Measurements from ENCODE around the gene ADGRD2.
A peak's percentile ranks its signal among the peaks of the same experiment; 100 is the strongest.

ADGRD2 gene

DNA sequence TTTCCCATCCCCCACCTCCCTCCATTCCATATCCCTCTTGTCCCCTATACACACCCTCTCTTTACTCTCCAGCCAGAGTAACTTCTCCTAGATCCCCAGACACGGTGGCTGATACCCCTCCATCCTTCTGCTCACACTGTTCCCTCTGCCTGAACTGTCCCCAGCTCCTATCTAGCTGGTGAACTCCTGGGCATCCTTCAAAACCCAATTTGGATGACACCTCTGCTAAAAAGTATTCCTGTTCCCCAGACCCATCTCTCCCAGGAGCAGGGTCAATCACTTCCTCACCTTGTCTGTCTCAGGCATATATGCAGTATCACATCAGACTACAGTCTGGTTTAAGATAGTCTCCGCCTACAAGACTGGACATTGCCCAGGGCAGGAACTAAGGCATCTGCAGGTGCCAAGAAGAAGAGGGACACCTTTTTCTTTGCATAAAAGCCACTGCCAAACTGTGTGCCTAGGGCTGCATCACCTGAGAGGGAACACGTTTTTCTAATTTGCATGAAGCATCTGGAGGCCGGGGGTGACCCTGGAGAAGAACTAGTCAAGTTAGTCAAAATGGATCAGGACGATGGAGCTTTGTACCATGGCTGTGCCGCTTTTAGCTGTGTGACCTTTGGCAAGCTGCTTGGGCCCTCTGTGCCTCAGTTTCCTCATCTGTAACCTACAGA, 29.8 kb downstream of the ADGRD2 start:
- no peak for DNase-seq (ENCODE audit: low read depth)

DNA sequence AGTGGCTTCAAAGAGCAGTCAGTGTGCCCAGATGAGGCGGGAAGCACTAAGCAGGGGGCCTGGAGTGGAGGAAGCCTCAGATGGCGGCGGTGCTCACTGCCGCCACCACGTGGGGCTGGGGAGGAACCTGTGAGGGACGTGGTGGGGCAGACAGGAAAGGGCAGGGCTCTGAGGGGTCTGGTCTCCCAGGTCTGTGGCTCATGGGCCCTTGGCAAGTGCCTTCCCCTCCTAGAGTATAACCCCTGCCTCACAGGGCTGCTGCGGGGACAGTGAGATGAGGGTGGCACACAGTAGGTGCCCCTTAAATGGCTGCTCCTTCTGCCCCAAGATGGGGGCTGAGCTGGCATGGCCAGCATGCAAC, 30.4 kb downstream of the ADGRD2 start:
- no peak for DNase-seq (ENCODE audit: low read depth)

DNA sequence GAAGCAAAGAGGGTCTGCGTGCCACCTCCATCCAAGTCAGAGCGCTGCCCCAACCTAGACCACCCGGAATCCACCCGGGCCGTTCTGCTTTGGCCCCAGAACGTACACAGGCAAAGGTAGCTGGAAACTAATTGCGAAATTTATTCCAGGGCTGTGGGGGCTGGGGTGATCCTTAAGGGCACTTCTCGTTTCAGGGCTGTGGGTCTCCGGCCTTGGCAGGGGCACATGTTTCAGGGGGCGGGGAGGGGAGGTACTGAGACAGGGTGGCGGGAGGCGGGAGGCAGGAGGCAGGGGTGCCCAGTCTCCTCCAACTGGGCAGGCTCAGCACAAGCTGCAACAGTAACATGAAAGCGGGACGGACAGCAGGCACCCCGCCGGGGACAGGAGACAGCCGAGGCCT, 30.9 kb downstream of the ADGRD2 start:
- DNase-seq (ENCODE audit: low read depth): no peak

DNA sequence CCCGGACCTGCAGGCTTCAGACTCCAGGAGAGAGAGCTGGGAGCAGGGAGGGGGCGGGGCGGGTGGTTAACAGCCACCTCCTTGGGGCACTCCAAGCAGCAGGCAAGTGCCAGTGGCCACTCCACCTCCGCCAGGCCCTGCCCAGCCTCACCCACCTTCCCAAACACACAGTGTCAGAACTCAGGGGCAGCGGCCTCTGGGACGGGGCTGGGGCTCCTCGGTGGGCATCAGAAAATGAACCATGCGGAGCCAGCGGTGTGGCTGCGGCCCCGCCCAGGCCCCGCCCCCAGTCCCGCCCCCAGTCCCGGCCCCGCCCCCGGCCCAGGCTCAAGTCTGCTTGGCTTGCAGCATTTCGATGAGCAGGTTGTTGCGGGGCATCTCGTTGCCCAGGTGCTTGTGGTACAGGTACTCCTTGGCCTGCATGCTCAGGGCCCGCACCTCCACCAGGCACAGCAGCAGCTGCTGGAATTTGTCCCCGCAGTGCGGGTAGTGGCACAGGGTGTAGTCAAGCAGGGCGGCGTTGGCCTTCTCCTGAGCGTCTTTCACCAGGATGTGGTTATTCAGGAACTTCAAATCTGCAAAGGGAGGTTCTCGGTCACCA, 32.3 kb downstream of the ADGRD2 start:
- no peak for DNase-seq (ENCODE audit: low read depth)

DNA sequence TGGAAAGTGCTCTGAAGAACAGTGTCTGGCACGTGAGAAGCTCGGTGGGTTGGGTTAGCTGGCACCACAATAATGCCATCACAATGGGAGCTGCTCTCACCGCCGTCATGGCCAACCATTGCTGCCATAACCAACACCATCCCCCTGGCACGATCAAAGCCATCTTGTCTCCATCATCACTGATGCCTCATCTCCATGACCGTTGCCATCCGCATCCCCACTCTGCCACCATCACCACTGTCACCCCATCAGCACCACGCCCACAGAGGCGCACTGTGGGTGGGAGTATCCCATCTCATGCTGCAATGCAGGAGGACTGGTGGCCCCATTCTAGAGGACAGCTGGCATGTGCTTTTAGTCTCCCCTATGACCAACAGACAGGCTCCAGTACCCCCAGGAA, 33.2 kb downstream of the ADGRD2 start:
- no peak for DNase-seq (ENCODE audit: low read depth)

DNA sequence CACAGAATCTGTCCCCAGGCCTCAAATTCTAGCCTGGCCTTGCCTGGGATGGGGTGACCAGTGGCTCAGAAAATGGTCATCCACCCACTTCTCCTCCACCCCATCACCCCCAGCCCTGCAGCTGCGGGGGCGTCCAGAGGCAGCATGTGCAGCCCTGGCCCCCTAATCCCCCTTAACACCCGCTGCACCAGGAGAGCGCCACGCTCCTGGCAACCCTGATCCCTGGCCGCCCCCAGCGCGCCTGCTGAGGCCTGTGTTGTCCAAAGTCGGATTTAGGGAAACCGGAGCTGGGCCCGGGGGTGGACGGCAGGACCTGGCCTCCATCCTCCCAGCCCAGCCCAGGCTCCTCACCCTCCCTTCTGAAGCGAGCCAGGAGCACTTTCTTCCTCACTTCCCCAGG, 35.0 kb downstream of the ADGRD2 start:
- DNase-seq (ENCODE audit: low read depth): no peak

DNA sequence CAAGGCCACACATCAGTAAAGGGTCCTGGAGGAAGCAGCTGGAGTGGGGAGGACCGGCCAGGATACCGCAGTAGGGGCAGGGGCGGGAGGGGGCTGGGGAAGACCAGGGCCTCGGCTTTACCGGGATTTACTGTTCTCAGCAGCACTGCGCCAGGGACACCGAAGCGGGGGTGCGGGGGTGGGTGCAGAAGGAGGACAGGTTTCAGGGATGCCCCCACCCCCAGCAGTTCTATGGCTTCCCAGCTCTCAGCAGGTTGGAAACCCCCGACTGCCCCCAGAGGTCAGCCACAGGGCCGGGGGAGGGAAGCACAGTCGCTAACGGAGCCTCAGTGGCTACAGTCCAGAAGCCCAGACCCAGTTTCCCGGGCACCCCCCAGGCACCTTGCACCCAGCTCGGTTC, 35.7 kb downstream of the ADGRD2 start:
- DNase-seq (ENCODE audit: low read depth): no peak

DNA sequence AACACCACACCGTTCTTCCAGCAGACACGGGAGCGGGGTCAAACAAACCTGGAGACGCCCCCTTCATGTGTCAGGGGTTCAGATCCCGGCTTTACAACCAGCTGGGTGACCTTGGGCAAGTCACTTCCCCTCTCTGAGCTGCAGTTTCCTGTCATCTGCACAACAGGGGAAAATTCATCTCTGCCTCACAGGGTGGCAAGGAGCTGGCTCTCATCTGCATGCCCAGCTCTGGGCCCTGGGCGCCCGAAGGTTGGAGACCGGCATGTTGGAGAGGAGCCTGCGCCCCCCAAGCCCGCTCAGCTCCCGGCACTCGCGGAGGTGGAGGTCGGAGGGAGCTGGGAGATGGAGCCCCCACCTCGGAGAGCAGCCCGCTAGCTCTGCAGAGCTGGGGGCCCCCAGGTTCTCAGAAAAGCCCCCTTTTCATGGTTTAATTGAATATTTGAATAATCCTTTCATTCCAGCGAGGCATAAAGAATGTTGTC, 36.6 kb downstream of the ADGRD2 start:
- DNase-seq (ENCODE audit: low read depth): no peak

DNA sequence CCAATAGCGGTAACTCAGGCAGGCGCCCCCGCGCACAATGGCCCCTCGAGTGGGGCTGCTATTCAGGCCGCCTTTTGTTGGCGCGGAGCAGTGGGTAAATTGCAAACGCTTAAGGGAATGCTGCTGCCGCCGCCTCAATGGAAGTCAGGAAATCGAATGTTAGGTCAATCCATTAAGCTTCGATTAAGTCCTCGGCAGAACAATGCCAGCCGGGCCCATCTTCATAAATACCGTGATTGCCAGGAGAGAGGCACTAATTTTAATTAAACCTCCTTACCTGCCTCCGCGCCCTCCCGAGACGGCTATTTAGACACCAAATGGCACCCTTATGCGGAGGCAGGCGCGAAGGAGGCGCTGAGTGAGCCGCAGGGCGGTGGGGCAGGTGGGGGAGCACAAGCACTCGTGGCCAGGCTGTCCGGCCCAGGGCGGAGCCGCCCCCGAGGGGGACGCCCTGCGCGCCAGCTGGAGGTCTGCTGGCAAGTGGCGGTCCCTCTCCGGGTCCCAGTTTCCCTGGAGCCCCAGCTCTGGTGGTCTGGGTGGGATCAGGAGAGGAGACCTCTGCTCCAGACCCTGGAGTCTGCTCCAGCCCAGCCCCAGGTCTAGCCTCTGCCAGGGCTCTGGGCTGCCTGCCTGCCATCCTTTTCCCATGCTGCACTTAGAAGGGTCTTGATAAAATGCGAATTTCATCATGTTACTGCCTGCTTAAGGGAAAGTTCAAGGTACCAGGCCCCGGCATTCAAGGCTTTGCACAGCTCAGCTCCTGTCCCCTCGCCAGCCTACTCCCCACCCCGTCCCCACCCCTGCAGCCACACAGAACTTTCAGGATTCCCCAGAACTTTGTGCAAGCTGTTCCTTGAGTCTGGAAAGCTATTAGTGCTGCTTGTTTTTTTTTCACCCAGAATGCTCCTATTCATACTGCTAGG, 37.3 kb downstream of the ADGRD2 start:
- no peak for DNase-seq (ENCODE audit: low read depth)

DNA sequence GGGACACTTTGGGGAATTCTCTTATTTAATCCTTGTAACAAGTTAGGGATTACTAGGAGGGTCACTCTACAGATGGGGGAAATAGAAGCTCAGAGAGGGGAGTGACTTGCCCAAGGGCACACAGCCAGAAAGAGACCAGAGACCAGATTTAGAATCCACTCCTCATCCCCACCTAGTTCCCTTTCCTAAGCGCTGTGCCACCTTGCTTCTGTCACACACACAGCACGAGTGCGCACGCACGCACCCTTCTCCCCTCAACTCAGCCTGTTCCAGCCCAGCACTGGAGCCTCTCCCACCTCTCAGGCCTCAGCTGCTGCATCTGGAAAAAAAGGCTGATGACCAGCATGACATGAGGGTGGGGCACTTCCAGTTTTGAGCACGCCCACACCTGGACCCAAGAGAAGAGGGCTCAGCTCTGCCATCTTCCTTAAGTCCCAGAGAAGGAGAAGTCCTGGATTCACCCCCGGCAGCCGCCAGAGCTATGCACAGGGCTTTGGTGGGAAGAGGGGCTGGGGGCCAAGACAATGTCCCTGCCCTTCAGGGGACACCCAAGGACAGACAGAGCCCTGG, 38.5 kb downstream of the ADGRD2 start:
- DNase-seq (ENCODE audit: low read depth): no peak

DNA sequence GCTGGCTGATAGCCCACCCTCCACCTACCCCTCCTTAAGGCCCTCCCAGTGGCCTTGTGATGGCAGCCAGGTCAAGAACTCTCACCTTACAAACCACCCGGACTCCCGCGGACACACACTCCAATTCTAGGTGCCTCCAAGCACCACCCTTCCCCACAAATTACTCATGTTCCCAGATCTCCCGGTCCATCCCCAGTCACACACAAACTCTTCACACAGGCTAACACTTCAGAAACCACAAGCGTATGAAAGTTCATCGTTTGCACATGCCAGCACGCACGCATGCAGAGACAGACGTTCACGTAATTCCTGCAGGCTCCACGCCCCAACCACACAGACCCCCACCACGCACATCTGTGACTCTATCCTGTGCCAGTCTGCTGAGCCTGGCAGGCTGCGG, 39.0 kb downstream of the ADGRD2 start:
- DNase-seq (ENCODE audit: low read depth): peak; percentile 12

DNA sequence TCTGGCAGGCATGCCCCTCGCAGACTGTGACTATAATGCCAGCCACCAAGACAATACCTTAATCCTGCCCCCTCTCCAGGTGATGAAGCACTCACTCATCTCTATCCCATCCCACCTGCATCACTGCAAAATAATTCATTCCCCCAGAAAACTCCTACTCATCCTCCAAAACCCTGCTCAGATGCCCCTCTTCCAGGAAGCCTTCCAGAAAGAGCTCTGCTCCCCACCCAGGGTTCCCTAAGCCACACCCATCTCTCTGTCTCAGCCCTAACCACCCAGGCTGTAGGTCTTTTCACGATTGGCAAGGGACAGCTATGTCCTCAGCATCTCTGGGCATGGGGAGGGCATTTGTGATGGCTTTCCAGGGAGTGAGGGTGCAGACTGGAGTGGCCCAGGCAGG, 39.8 kb downstream of the ADGRD2 start:
- no peak for DNase-seq (ENCODE audit: low read depth)

DNA sequence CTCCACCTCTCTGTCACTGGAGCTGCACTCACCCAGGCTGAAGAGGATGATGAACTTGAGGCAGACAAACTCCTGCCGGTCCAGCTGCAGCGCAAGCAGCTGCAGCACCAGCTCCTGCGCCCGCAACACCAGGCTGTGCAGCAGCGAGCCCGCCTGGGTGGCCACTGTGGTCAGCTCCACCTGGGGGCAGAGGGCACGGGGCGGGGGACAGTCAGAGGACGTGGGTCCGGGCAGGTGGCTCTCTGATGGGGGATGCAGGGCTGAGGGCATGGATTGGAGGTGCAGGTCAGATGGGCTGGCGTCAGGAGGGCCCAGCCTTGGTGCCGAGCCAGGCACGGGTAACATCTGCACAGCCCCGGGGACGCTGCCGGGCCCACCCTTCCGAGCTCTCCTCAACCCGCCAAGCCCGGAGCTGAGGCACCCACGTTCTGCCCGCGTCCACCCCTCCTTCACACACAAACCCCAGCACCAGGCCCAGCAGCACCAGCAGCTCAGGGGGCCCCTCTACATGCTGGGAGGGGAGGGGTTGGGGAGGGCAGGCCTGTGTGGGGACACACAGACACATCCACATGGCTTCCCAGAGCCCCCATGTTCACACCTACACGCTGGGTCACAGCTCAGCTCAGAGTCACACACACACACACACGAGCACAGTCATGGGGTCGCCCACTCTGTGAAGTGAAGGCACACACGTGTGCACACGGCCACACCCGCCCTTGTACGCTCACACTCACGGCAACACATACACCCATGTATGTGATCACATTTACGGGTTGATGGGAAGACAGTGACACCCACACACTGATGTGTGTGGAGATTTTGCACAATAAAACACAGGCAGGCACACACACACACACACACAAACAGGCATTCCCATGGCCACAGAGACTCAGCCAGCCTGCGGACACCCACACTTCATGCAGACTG, 41.1 kb downstream of the ADGRD2 start:
- DNase-seq (ENCODE audit: low read depth): no peak

DNA sequence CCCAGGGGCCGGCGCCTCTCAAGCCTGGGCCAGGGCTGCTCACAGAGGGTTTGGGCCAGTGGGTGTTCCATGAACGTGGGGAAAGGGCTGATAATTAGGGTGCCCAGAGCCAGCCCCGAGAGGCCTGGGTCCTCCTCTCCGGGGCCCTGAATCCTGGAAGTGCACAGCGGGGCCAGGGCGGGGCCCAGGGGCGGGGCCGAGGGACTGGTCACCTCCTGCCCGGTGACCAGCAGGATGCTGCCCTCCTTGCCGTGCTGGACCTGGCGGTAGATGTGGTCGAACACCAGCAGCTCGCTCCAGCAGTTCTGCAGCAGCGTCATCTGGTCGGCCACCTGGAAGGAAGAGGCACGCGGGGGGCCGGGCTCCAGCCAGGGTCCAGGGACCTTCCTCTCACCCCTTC, 42.6 kb downstream of the ADGRD2 start:
- no peak for DNase-seq (ENCODE audit: low read depth)

DNA sequence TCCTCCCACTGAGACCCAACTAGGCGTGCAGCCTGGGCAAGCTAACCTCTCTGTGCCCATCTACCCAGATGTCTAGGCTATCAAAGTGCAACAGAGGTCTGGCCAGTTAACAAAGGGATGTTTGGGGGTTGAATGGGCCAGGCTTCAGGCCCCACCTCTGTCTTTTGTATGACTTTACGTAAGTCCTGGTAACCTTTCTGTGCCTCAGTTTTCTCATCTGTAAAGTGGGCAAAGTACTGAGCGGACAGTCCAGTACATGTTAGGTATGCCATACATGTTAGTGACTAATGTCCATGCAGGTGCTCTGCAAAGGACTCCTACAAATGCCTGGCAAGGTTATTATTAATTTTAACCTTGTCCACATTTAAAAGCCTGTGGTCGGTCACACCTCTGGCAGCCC, 43.0 kb downstream of the ADGRD2 start:
- no peak for DNase-seq (ENCODE audit: low read depth)

DNA sequence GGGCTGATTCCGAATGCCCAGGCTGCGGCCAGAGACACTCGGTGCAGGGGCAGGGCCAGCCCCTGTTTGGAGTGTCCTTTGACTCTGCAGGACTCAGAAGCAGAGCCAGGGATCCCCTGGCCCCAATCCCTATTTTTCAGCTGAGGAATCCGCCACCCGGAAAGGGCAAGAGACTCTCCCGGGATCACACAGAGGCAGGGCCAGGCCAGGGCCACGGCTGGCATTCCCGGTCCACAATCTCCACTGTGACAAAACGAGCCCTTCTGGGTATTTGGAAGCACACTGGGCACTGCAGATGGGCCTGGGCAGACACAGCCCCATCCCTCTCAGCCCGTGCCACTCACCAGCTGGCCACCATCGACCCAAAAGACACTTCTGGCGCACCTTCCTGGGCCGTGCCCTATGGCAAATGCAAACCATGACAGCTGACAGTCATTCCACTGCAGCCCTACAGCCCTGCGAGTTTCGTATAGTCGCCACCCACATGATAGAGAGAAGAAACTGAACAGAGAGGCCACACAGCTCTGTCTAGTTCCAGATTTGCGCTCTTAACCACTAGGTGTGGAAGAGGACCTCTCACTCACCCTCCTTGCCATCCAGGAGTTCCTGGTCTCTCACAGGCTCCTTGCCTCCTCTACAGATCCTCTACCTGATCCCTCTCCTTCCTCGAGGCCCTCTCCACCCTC, 43.7 kb downstream of the ADGRD2 start:
- DNase-seq (ENCODE audit: low read depth): no peak

DNA sequence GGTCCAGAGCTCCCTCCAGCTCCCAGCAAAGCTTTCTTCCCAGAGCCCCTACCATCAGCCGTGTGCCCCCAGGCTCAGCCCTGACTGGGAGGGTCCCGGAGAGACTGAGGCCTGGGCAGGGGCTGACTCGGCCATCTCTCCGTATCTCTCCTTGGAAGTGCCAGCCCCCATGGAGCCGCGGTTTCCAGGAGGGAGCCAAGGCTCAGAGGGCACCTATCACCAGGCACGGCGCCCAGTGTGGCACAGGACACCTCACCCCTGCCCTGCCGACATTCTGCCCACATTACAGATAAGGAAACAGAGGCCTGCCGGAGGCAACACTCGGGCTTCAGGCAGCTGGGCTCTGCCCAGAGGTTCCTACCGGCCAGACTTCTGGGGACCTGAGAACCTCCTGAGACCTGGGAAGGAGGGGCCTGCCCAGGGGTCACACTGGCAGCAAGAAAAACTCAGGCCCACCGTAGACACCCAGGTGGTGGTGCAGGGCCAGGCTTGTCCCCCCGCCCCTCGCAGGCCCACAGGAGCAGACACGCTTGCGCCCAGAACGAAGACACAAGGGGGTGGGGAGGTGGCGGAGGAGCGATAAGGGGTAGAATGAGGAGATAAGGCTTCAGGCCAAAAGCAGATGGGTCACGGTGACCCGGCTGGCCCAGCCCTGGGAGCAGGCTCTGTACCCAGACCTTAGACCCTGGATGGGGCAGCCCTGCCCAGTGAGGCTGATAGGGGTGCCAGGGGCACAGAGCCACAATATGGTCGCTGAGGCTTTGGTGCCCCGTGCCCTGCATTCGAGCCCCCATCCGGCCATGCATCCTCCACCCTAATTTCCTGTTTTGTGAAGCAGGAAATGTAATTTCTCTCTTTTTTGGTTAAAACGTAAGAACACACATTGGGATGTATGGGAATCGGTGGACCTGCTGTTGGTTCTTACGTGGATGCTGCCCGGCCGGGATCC, 45.1 kb downstream of the ADGRD2 start:
- no peak for DNase-seq (ENCODE audit: low read depth)

DNA sequence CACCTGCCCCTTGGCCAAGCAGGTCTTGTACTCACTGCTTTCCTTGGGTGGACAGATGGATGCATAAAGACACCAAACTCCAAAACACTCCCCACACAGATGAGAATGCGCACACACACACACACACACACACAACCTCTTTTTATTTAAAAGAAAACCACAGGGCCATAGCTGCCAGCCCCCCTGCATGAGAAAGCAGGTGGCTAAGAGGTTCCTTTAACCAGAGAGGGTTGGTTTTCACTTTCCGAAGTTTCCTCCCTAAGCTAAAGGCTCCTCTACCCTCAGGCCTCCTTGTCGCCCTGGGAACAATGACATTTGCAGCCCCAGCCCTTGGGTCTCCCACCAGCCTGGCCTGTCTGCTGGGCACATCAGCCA, 45.8 kb downstream of the ADGRD2 start:
- no peak for DNase-seq (ENCODE audit: low read depth)

DNA sequence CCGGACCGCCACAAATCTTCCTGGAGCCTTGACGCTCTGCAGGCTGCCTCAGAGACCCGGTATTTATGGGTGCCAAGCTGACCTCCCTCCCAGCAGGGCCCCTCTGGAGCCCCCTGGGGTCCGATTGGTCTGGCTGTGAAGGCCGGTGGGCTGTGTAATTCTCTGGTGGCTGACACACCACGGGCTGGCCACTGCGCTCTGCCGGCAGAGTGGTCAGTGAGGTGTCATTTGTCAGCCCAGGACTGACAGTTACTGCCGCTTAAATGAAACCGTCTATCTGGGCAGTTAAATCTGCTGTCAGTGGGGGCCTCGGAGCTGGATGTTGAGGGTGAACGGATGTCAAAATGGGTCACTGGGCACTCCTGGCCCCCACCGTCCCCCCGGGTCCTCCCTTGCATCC, 46.2 kb downstream of the ADGRD2 start:
- DNase-seq (ENCODE audit: low read depth): no peak

DNA sequence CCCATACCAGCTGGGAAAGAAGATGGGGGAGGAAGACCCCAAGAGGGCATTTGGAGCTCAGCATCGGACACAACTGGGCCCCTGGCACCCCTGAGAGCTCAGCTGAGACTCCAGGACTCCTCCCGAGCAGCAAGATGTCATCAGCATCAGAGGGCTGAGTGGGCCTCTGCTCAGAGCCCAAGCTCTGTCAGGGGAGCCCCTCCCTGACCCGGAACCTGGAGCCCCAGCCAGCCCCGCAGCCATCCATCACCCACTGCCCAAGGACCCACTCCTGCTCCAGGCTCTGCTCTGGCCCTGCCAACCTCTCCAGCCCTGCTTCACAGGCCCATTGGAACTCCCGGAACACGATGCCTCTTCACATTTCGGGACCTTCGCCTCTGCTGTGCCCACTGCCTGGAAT, 47.2 kb downstream of the ADGRD2 start:
- no peak for DNase-seq (ENCODE audit: low read depth)
